ENCODE measurements around the gene NUP210. TPM values are rescaled to one million over a fixed set of nuclear protein-coding genes. Genes with fewer than 3 reads are reported as not detected.
"Not testable (repeated sequence)": the region's sequence is repeated elsewhere in the genome, so short reads cannot be mapped to it uniquely, and the experiment has no call there.

Gene NUP210
- 10 to 100 TPM in 3 of 4 donors, 1 to 10 TPM in 1; 6.5 to 29.1 (median 24.2) TPM for polyA plus RNA-seq (ENCODE audit: insufficient read length in 4 of 4)

- peak in 1 of 4 donors; percentile 22 for DNase-seq (ENCODE audit: low read depth in 4 of 4, low spot score in 3 of 4)
These were observed at the start of gene NUP210 for GRCh38 chr3:13420045-13420830. Gene NUP210 (minus strand): TSS chr3:13420322. CDS start chr3:13420226, 96 bp downstream.

GRCh38 chr3:13466781-13467180, 46.7 kb upstream of the NUP210 start:
- no peak for DNase-seq (ENCODE audit: low read depth in 4 of 4, low spot score in 3 of 4)

GRCh38 chr3:13465236-13465873, 45.2 kb upstream of the NUP210 start:
- no peak for DNase-seq (ENCODE audit: low read depth in 4 of 4, low spot score in 3 of 4)

DNA sequence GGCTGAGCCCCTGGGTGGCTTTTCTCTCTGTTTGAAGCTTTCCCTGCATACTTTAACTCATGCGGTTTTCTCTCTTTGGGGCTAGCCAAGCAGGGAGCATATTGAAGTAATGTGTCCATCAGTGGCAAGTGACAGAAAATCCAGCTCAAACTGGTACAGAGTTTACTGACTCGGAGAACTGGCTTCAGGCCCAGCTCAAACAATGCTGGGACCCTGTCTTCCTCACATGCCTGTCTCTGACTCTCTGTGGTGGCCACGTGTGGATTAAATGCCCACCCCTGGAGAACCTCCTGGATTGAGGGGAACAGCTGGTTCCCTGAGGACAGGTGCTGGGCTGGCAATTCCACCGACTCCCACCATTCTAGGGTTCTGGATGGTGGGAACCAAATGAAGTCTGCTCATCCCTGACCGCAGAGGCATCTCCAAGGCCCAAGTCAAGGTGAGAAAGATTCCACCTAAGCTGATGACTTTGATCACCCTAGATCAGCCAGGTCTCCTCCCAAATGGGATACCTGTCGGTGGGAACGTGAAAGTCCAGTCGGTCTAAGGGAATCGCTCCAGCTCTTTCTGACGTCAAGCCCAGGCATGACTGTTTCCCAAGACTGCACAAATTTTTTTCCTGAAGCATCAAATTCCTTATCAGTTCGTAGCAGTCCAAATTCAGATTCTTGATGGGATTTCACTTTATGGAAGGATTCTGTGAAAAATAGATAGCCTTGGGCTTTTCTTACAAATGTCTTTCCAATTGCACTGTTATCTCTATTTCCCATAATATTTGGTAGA, 43.7 kb upstream of the NUP210 start:
- no peak for DNase-seq (ENCODE audit: low read depth in 4 of 4, low spot score in 3 of 4)

DNA sequence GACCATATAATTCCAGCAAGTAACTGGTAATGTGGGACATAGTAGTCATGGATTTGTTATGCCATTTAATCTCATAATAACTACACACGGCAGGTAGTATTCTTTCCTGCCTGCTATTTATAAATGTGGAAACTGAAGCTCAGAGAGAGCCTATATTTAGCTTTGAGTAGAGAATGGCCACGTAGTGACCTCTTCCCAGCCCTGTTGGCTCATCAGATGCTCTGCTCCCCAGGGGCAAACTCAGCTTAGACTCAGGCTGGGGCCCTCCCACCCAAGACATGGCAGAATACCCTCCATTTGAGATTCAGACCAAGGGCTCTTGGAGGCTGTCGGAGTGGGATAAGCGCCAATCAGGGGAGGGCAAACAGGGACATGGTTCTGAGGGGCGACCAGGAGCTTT, 42.7 kb upstream of the NUP210 start:
- DNase-seq (ENCODE audit: low read depth in 4 of 4, low spot score in 3 of 4) = no peak

DNA sequence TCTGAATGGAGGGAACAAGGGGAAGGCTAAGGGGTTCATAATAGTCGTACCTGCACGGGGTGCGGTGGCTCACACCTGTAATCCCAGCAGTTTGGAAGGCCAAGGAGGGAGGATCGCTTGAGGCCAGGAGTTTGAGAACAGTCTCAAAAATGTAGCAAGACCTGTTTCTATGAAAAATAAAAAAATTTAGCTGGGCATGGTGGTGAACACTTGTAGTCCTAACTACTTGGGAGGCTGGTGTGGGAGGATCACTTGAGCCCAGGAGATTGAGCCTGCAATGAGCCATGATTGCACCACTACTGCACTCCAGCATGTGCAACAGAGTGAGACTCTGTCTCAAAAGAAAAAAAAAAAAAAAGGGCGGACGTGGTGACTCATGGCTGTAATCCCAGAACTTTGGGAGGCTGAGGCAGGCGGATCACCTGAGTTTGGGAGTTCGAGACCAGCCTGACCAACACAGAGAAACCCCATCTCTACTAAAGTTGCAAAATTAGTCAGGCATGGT, 42.1 kb upstream of the NUP210 start:
- no peak for DNase-seq (ENCODE audit: low read depth in 4 of 4, low spot score in 3 of 4)

DNA sequence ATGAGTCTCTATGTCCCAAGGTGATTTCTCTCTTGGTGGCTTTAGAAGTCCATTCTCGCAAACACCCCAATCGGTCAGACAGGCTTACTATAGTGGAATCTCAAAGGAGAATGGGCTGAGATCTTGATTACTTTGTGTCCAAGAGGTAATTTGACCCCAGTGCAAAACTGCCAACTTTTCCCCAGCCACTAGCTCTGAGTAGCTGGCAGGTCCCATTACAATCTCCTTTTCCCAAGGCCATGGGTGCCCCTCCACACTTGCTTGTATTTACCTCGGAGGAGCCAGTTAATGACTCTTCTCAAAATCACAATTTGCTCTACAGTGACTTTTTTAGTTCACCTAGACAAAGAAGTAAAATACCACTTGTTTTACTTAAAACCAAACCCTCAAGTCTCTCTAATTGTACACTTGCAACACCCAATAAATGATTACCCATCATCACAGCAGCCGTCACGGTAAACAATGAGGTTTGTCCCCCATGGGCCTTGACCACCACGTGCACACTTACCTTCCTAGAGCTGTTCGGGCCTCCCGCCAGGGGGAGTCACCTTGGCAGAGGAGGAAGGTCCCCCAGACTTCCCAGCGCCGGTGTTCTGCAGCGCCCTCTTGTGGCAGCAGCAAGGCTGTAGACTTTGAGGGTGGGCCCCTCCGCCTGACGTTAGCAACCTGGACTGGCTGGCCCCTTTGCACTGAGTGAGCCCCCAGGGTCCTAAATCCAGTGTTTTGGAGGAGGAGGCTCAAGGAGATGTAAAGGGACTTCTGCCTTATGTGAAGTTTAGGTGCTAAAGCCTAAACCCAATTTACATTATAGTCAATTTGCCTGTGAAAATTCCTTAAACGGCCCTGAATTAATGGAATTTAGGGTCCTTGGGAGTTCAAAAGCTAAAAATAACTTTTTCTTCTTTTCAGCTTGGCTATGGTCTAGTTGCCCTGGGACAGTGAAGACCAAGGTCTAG, 41.3 kb upstream of the NUP210 start:
- DNase-seq (ENCODE audit: low read depth in 4 of 4, low spot score in 3 of 4) = no peak

GRCh38 chr3:13460341-13460736, 40.2 kb upstream of the NUP210 start:
- no peak for DNase-seq (ENCODE audit: low read depth in 4 of 4, low spot score in 3 of 4)

DNA sequence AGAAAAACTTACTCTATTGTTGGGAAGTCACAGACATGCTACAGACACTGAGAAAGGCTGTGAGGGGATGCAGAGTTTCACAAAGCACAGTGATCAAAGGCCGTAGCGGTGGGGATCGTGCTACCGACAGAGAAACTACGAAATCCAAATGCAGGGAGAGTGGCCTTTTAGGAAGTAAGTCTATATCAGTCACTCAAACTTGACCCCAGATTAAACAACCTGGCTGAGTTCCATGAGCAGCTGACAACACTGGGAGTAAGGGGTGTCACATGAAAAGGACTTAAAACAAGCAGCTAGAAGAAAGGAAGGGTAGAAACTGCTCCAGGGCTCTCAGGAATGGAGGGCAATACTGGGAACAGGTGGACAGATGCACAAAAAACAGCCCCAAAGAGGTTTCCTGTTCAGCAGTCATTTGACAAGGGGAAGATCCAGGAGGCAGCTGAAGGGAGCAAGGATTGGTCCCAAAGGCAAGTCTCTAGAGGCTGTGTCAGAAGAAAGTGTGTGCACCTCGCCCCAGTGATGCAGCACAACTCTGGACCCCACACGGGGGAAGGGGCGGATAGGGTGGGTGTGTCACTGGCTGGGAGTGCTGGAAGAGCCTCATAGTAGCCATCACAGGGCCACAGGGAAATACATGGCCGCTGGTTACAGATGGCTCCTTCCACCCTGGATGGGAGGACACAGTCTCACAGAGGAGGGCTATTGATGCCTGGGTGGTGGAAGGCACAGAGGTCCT, 39.7 kb upstream of the NUP210 start:
- no peak for DNase-seq (ENCODE audit: low read depth in 4 of 4, low spot score in 3 of 4)

GRCh38 chr3:13457593-13457992, 37.5 kb upstream of the NUP210 start:
- no peak for DNase-seq (ENCODE audit: low read depth in 4 of 4, low spot score in 3 of 4)

DNA sequence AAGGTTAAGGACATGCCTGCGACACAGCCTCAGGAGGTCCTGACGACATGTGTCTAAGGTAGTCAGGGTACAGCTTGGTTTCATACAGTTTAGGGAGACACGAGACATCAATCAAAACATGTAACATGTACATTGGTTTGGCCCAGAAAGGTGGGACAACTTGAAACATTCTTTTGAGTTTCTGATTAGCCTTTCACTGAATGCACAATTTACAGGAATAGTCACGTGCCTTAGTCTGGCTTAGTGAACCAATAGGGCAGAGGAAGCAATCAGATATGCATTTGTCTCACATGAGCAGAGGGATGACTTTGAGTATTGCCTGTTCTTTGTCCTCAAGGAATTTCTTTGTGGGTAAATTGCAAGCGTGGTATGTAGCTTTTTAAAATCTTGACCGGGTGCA, 35.5 kb upstream of the NUP210 start:
- DNase-seq (ENCODE audit: low read depth in 4 of 4, low spot score in 3 of 4) = no peak

- DNase-seq (ENCODE audit: low read depth in 4 of 4, low spot score in 3 of 4) = peak in 3 of 4 donors; percentile 31 to 40 (median 39)
These were observed 32.6 kb upstream of the NUP210 start for GRCh38 chr3:13452490-13453335.

- DNase-seq (ENCODE audit: low read depth in 4 of 4, low spot score in 3 of 4) = no peak
These were observed 31.2 kb upstream of the NUP210 start for GRCh38 chr3:13451301-13451673.

DNA sequence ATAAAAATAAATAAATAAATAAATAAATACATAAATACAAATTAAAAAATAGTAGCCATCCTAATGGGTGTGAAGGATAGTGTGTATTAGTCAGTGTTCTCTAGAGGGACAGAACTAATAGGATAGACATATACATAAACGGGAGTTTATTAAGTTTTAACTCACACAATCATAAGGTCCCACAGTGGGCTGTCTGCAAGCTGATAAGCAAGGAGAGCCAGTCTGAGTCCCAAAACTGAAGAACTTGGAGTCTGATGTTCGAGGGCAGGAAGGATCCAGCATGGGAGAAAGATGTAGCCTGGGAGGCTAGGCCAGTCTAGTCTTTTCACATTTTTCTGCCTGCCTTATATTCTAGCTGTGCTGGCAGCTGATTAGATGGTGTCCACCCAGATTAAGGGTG, 22.8 kb upstream of the NUP210 start:
- not testable (repeated sequence) for DNase-seq (ENCODE audit: low read depth in 4 of 4, low spot score in 3 of 4)

GRCh38 chr3:13440204-13440817, 20.2 kb upstream of the NUP210 start:
- no peak for DNase-seq (ENCODE audit: low read depth in 4 of 4, low spot score in 3 of 4)

- DNase-seq (ENCODE audit: low read depth in 4 of 4, low spot score in 3 of 4) = not testable (repeated sequence)
These were observed 16.1 kb upstream of the NUP210 start for GRCh38 chr3:13436213-13436612.

- no peak for DNase-seq (ENCODE audit: low read depth in 4 of 4, low spot score in 3 of 4)
These were observed 13.8 kb upstream of the NUP210 start for GRCh38 chr3:13433912-13434311.

- DNase-seq (ENCODE audit: low read depth in 4 of 4, low spot score in 3 of 4) = no peak
These were observed 12.0 kb upstream of the NUP210 start for GRCh38 chr3:13432093-13432492.
